HCT116 (cell line): ENCODE results near the gene C1QTNF9B. TPM values are rescaled to one million over a fixed set of nuclear protein-coding genes. Genes with fewer than 3 reads are reported as not detected.

Experiments used
- ATAC-seq: fragments of 200-7000 bp; cut with Tn5 transposase; 2 replicates; pipeline ENCODE4 v1.9.1; 2020; ENCODE audit warnings: mild to moderate bottlenecking, moderate library complexity
- BruUV-seq: library from RNA; stranded (reverse); fragments of 400-500 nt; replicated peaks from 2 replicates; lab custom pipeline; 2021; lab: Mats Ljungman, UMichigan
- CTCF ChIA-PET: fragments of 300-600 bp; sonication (Branson Sonifier 250); formaldehyde crosslinking; loops from one replicate; lab custom pipeline; 2021; ENCODE audit warnings: antibody characterized with exemption; lab: Charles Lee
- POLR2A ChIA-PET: fragments of 300-600, 350-600 bp; sonication (Branson Sonifier 250); formaldehyde crosslinking; loops from one replicate; lab custom pipeline; 2021; ENCODE audit warnings: antibody characterized with exemption; lab: Charles Lee
- RAD21 ChIA-PET, 2 experiments: fragments of 300-600 bp; sonication (Branson Sonifier 250); formaldehyde crosslinking; loops; one replicate each; lab custom pipeline; 2023; ENCODE audit warnings: low total read pairs in 2 of 2; ENCODE audit not compliant: uncharacterized antibody in 2 of 2, unreplicated experiment in 2 of 2, low non-redundant PET in 1 of 2; lab: Charles Lee
- DNase-seq: peaks from one replicate; pipeline ENCODE4 v3.0.0-alpha.2; 2010; ENCODE audit warnings: low read depth, low spot score
- H2AFZ ChIP-seq: fragments of 200-600 bp; shearing (Covaris generic), sonication (generic); 2 replicates; pipeline ENCODE4 v1.6.1; 2017; ENCODE audit warnings: low read depth, mixed run types, mixed read lengths, antibody characterized with exemption, low read length; ENCODE audit not compliant: poor library complexity, severe bottlenecking
- H3K27ac ChIP-seq: 2 replicates; pipeline ENCODE4 v1.5.1; 2012; ENCODE audit warnings: low read depth, low read length
- H3K27me3 ChIP-seq: fragments of 200-600 bp; sonication (generic); 2 replicates; pipeline ENCODE4 v1.6.1; 2016; ENCODE audit warnings: mixed run types, low read length, mixed read lengths; ENCODE audit not compliant: insufficient read depth
- H3K36me3 ChIP-seq, 2 experiments: fragments of 200-500 bp in 1 of 2; fragments of 200-600 bp in 1 of 2; sonication (Bioruptor generic) in 1 of 2; sonication (generic) in 1 of 2; 2 replicates each; pipeline versions ENCODE4 v1.5.1 to v1.6.1; 2014 to 2016; ENCODE audit warnings: low read length in 2 of 2, inconsistent platforms in 1 of 2, mixed read lengths in 1 of 2, mixed run types in 1 of 2; ENCODE audit not compliant: insufficient read depth in 2 of 2, control insufficient read depth in 1 of 2
- H3K4me1 ChIP-seq, 2 experiments: fragments of 200-600 bp in 1 of 2; sonication (generic) in 1 of 2; 2 replicates each; pipeline versions ENCODE4 v1.5.1 to v1.6.1; 2012 to 2017; ENCODE audit warnings: low read length in 2 of 2, inconsistent platforms in 1 of 2, mild to moderate bottlenecking in 1 of 2, mixed read lengths in 1 of 2, mixed run types in 1 of 2, moderate library complexity in 1 of 2; ENCODE audit not compliant: insufficient read depth in 2 of 2, control insufficient read depth in 1 of 2
- H3K4me2 ChIP-seq: fragments of 200-600 bp; sonication (generic); 2 replicates; pipeline ENCODE4 v1.6.1; 2017; ENCODE audit warnings: mixed run types, low read length, mixed read lengths
- H3K4me3 ChIP-seq, 2 experiments: fragments of 200-600 bp in 1 of 2; sonication (generic) in 1 of 2; replicated peaks in 1 of 2; 2 replicates each; pipeline ENCODE4 v1.5.1; 2011 to 2016; ENCODE audit warnings: low read length in 2 of 2, control low read depth in 1 of 2, low read depth in 1 of 2, mild to moderate bottlenecking in 1 of 2, mixed read lengths in 1 of 2, mixed run types in 1 of 2
- H3K79me2 ChIP-seq: fragments of 200-600 bp; sonication (generic); 2 replicates; pipeline ENCODE4 v1.6.1; 2017; ENCODE audit warnings: mild to moderate bottlenecking, mixed run types, low read length, moderate library complexity, mixed read lengths; ENCODE audit not compliant: insufficient read depth
- H3K9ac ChIP-seq: fragments of 200-600 bp; sonication (generic); 2 replicates; pipeline ENCODE4 v1.6.1; 2016; ENCODE audit warnings: low read length, mixed read lengths
- H3K9me2 ChIP-seq: fragments of 200-600 bp; sonication (generic), shearing (Covaris generic); 2 replicates; pipeline ENCODE4 v1.6.1; 2017; ENCODE audit warnings: mixed run types, mild to moderate bottlenecking, moderate library complexity; ENCODE audit not compliant: insufficient read depth
- H3K9me3 ChIP-seq, 2 experiments: fragments of 200-500 bp in 1 of 2; fragments of 200-600 bp in 1 of 2; sonication (Bioruptor generic) in 1 of 2; sonication (generic) in 1 of 2; 2 replicates each; pipeline ENCODE4 v1.6.1; 2014 to 2017; ENCODE audit warnings: low read length in 2 of 2, mixed read lengths in 2 of 2, inconsistent platforms in 1 of 2, low read depth in 1 of 2, mild to moderate bottlenecking in 1 of 2, mixed run types in 1 of 2, moderate library complexity in 1 of 2; ENCODE audit not compliant: control insufficient read depth in 1 of 2, insufficient read depth in 1 of 2
- H4K20me1 ChIP-seq: fragments of 200-600 bp; sonication (generic), shearing (Covaris generic); 2 replicates; pipeline ENCODE4 v1.6.1; 2017; ENCODE audit warnings: mixed run types, mild to moderate bottlenecking, moderate library complexity; ENCODE audit not compliant: insufficient read depth
- CBX3 ChIP-seq: IDR thresholded peaks from 2 replicates; pipeline ENCODE4 v1.6.1; 2012; ENCODE audit warnings: low read depth
- CEBPB ChIP-seq: IDR thresholded peaks from 2 replicates; pipeline ENCODE4 v1.6.1; 2012; ENCODE audit warnings: low read depth
- ELF1 ChIP-seq: IDR thresholded peaks from 2 replicates; pipeline ENCODE4 v1.6.1; 2012; ENCODE audit warnings: low read depth, borderline replicate concordance
- EZH2 ChIP-seq: fragments of 200-600 bp; sonication (generic); IDR thresholded peaks from 2 replicates; pipeline ENCODE4 v1.6.1; 2017; ENCODE audit warnings: antibody characterized with exemption, mixed run types
- EZH2phosphoT487 ChIP-seq: fragments of 200-600 bp; IDR thresholded peaks from 2 replicates; pipeline ENCODE4 v1.6.1; 2018; ENCODE audit warnings: antibody characterized with exemption, borderline replicate concordance
- FOSL1 ChIP-seq: IDR thresholded peaks from 2 replicates; pipeline ENCODE4 v1.6.1; 2012; ENCODE audit warnings: low read depth
- JUND ChIP-seq: IDR thresholded peaks from 2 replicates; pipeline ENCODE4 v1.6.1; 2012
- POLR2AphosphoS5 ChIP-seq: IDR thresholded peaks from 2 replicates; pipeline ENCODE4 v1.6.1; 2011; ENCODE audit warnings: mild to moderate bottlenecking, low read depth, low read length, moderate library complexity
- RAD21 ChIP-seq: IDR thresholded peaks from 2 replicates; pipeline ENCODE4 v1.6.1; 2012; ENCODE audit warnings: low read depth, mild to moderate bottlenecking
- SRF ChIP-seq: IDR thresholded peaks from 2 replicates; pipeline ENCODE4 v1.6.1; 2012; ENCODE audit warnings: low read depth
- ZFX ChIP-seq: fragments of 450-650 bp; IDR thresholded peaks from 2 replicates; pipeline ENCODE4 v1.6.1; 2017
- intact Hi-C: fragments of 100-400 bp; cut with micrococcal nuclease; formaldehyde crosslinking; loops from 2 replicates; pipeline ENCODE4 v1.10.0; 2022
- total RNA-seq: library from RNA; stranded (reverse); gene quantifications from one replicate; pipeline ENCODE4 v1.2.1, GENCODE V29; 2021; ENCODE audit not compliant: unreplicated experiment
- TF ChIP-seq, protein P1 (sequence below): IDR thresholded peaks from 2 replicates; pipeline ENCODE4 v1.6.1; 2012; ENCODE audit warnings: low read depth
- TF ChIP-seq, protein P2 (sequence below): IDR thresholded peaks from 2 replicates; pipeline ENCODE4 v1.6.1; 2012
- TF ChIP-seq, protein P3 (sequence below), 3 experiments: fragments of 200-600 bp in 1 of 3; sonication (generic) in 1 of 3; IDR thresholded peaks in 2 of 3; conservative IDR thresholded peaks in 1 of 3; 2 replicates each; pipeline ENCODE4 v1.5.1; 2012 to 2017; ENCODE audit warnings: low read depth in 2 of 3, low read length in 2 of 3, antibody characterized with exemption in 1 of 3, borderline replicate concordance in 1 of 3, control low read depth in 1 of 3, mild to moderate bottlenecking in 1 of 3, mixed read lengths in 1 of 3, mixed run types in 1 of 3, moderate library complexity in 1 of 3; ENCODE audit not compliant: insufficient read depth in 1 of 3

C1QTNF9B gene
- total RNA-seq, 1 experiment from 2014 or later = not detected

DNA sequence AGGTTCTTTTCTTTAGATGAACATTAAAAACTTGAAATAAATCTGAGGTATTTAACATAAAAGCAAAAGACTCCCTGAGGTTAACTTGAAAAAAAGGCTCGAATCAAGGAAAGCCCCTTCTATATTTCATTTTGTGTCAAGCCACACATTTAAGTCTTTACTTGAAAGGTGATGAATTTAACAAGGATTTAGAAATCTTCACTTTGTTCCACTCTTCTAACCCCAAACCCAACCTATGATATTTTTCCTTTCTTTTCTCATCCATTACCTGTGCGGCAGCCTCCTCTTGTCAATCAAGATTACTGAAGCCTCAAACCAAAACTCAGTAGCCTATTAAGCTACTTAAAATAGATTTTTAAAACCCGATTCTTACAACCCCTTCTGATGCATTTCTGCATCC lies 41.9 kb downstream of the C1QTNF9B start:
- no peaks in the 10 kb centered on the region for H3K79me2 ChIP-seq
- DNase-seq = no peak
- H3K4me1 ChIP-seq = no peaks in the 10 kb centered on the region
- no peak overlapping the region for H2AFZ ChIP-seq
- H3K9me3 ChIP-seq = no peaks in the 10 kb centered on the region
- POLR2A ChIA-PET = no interaction called here
- no peak overlapping the region for H3K4me2 ChIP-seq
- TF ChIP-seq JUND = no peak
- TF ChIP-seq, protein P1, sequence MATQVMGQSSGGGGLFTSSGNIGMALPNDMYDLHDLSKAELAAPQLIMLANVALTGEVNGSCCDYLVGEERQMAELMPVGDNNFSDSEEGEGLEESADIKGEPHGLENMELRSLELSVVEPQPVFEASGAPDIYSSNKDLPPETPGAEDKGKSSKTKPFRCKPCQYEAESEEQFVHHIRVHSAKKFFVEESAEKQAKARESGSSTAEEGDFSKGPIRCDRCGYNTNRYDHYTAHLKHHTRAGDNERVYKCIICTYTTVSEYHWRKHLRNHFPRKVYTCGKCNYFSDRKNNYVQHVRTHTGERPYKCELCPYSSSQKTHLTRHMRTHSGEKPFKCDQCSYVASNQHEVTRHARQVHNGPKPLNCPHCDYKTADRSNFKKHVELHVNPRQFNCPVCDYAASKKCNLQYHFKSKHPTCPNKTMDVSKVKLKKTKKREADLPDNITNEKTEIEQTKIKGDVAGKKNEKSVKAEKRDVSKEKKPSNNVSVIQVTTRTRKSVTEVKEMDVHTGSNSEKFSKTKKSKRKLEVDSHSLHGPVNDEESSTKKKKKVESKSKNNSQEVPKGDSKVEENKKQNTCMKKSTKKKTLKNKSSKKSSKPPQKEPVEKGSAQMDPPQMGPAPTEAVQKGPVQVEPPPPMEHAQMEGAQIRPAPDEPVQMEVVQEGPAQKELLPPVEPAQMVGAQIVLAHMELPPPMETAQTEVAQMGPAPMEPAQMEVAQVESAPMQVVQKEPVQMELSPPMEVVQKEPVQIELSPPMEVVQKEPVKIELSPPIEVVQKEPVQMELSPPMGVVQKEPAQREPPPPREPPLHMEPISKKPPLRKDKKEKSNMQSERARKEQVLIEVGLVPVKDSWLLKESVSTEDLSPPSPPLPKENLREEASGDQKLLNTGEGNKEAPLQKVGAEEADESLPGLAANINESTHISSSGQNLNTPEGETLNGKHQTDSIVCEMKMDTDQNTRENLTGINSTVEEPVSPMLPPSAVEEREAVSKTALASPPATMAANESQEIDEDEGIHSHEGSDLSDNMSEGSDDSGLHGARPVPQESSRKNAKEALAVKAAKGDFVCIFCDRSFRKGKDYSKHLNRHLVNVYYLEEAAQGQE = no peak
- TF ChIP-seq ELF1 = no peak
- TF ChIP-seq ZFX = no peak
- no peak for TF ChIP-seq CEBPB
- TF ChIP-seq FOSL1 = no peak
- RAD21 ChIA-PET = no interaction called here
- H4K20me1 ChIP-seq = no peaks in the 10 kb centered on the region
- no peak for ATAC-seq
- no peaks in the 10 kb centered on the region for H3K27me3 ChIP-seq
- no TSS peak for BruUV-seq
- no peak overlapping the region for H3K27ac ChIP-seq
- intact Hi-C loops = no loop called here
- CTCF ChIA-PET = no interaction called here
- H3K9me2 ChIP-seq = no peaks in the 10 kb centered on the region
- no peak overlapping the region for H3K4me3 ChIP-seq
- peaks cover 0 to 2% of the 10 kb centered on the region in 2 experiments; a peak in 1 of 4 replicates for H3K36me3 ChIP-seq
- H3K9ac ChIP-seq = no peak overlapping the region

DNA sequence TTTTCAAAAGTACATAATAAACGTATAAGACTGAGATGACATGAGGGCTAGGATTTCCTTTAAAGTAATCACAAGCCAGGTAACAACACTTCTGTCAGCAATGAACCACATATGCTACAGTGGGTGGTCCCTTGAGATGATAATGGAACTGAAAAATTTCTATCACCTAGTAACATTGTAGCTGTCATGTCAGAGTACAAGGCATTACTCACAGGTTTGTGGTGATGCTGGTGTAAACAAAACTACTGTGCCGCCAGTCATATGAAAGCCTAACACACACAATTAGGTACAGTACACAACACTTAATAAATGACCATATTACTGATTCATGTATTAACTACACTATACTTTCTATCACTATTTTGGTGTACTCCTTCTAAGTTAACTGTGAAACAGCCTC lies 45.0 kb downstream of the C1QTNF9B start:
- Histone ChIP-seq H4K20me1 (no peaks in the 10 kb centered on the region), H3K27me3 (no peaks in the 10 kb centered on the region), H2AFZ (no peak overlapping the region), H3K9me3 (no peaks in the 10 kb centered on the region), H3K79me2 (no peaks in the 10 kb centered on the region), H3K27ac (no peak overlapping the region), H3K4me2 (no peak overlapping the region), H3K9me2 (no peaks in the 10 kb centered on the region), H3K4me3 (no peak overlapping the region), H3K4me1 (no peaks in the 10 kb centered on the region), H3K9ac (no peak overlapping the region), H3K36me3 (peaks cover 0 to 2% of the 10 kb centered on the region in 2 experiments; a peak in 1 of 4 replicates)
- ChIA-PET POLR2A (no interaction called here), CTCF (no interaction called here), RAD21 (no interaction called here)
- BruUV-seq = no TSS peak
- intact Hi-C loops = no loop called here
- no peak for ATAC-seq
- no peak for DNase-seq
- TF ChIP-seq EZH2 (no peak), SRF (no peak), EZH2phosphoT487 (no peak), ELF1 (no peak), CEBPB (no peak), CBX3 (no peak), ZFX (no peak), RAD21 (no peak), POLR2AphosphoS5 (no peak), JUND (no peak)
- TF ChIP-seq, protein P2, sequence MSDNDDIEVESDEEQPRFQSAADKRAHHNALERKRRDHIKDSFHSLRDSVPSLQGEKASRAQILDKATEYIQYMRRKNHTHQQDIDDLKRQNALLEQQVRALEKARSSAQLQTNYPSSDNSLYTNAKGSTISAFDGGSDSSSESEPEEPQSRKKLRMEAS = no peak
- TF ChIP-seq, protein P3, sequence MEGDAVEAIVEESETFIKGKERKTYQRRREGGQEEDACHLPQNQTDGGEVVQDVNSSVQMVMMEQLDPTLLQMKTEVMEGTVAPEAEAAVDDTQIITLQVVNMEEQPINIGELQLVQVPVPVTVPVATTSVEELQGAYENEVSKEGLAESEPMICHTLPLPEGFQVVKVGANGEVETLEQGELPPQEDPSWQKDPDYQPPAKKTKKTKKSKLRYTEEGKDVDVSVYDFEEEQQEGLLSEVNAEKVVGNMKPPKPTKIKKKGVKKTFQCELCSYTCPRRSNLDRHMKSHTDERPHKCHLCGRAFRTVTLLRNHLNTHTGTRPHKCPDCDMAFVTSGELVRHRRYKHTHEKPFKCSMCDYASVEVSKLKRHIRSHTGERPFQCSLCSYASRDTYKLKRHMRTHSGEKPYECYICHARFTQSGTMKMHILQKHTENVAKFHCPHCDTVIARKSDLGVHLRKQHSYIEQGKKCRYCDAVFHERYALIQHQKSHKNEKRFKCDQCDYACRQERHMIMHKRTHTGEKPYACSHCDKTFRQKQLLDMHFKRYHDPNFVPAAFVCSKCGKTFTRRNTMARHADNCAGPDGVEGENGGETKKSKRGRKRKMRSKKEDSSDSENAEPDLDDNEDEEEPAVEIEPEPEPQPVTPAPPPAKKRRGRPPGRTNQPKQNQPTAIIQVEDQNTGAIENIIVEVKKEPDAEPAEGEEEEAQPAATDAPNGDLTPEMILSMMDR (IDR thresholded peaks at IDR 0.05 in 2 of 3, conservative IDR thresholded peaks at IDR 0.05 in 1 of 3; ENCODE audit: borderline replicate concordance in 1 of 3, insufficient read depth in 1 of 3, low read depth in 2 of 3, low read length in 2 of 3) = no peak
